GM12875 (cell line): Measurements from ENCODE around the gene PRR9.

Experiments
- H3K4me3 ChIP-seq: one replicate; pipeline ENCODE4 v1.5.1; 2011; ENCODE audit warnings: low read depth, low read length, control low read depth
- CTCF ChIP-seq: IDR thresholded peaks from 2 replicates; pipeline ENCODE4 v1.5.1; 2011; ENCODE audit warnings: low read depth, mild to moderate bottlenecking, control low read depth, inconsistent platforms, low read length, moderate library complexity, borderline replicate concordance; ENCODE audit not compliant: insufficient read depth

The PRR9 gene

DNA sequence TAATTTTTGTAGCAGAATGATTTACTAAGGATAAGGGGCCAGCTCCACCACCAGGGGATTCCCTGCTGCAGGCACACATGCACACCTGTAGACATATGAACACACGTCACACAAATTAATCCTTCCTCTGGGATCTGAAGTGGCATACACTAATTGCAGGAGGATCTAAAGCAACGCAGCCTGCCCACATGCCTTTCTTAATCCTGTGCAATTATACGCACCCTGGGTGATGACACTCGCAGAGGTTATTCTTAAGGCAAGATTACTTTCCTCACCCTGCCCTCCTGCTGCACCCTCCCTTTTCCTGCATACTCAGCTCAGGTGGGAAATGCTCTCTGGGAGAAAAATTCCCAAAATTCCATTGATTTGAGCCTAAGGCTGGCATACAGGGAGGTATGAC is 34.6 kb downstream of the PRR9 start:
- no peak overlapping the region for H3K4me3 ChIP-seq
- TF ChIP-seq CTCF: no peak

DNA sequence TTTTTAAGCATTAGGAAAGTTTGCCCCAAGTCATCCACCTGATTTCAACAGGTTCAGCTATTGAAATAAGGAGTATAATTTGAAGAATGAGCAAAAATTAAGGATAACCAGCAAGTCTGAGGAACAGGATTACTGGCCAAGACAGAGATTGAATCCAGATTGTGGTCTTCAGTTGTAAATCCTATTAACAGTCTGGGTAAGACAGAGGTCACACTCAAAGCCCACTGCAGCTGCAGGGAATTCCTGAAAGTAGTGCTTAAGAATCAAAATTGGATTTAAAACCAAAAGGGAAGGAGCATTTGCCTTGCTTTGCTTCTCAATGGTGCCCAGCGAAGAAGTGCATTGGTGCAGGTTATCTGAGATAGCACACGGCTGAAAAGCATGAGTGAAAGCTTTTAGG is 35.7 kb downstream of the PRR9 start:
- TF ChIP-seq CTCF: no peak

DNA sequence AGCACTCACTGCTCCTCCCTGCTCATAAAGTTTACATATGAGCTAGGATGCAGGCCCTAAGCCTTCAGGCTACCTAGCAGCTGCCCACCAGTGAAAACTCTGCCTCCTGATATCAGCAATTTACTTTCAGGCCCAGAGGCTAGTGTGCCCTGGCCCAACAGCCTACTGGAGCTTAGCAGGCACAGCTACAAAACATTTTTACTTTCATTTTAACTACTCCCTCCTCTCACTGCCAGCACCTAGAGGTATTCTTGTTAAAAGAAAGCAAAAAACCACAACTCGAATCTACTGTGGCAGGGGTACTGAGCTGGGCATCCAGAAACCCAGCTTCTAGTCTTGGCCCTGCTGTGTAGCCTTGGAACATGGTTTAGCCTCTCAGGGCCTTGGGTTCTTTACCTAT is 36.3 kb downstream of the PRR9 start:
- no peak for TF ChIP-seq CTCF
- H3K4me3 ChIP-seq: no peak overlapping the region

More for the DNA sequence above, 35.7 kb downstream of the PRR9 start:
- H3K4me3 ChIP-seq: no peak overlapping the region

GRCh38 chr1:153259387-153259786 is 42.0 kb downstream of the PRR9 start, which contains the start of gene LORICRIN:
TSS of gene LORICRIN (plus strand) at chr1:153259687. CDS start at chr1:153260950, 1,263 bp downstream.
- TF ChIP-seq CTCF: no peak
- no peak within 1 kb of the TSS for H3K4me3 ChIP-seq

GRCh38 chr1:153260585-153261280 is 43.3 kb downstream of the PRR9 start:
- no peak for TF ChIP-seq CTCF
- H3K4me3 ChIP-seq: peak overlapping the region; percentile 46

- H3K4me3 ChIP-seq: peak overlapping the region; percentile 46
- TF ChIP-seq CTCF: no peak
Observed at GRCh38 chr1:153261281-153262069, 44.1 kb downstream of the PRR9 start.

DNA sequence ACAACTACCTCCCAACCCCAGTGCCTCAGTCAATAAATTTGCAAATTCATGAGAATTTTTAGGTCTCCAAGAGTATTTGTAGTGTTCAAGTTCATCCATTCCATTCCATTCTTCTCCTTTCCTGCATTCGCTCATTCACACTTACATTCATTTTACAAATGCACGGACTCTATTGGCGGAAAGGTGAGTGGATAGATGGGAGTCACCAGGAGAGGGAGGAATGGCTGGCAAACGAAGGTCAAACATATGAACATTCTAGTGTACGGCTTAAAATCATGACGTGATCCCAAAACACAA is 44.6 kb downstream of the PRR9 start:
- TF ChIP-seq CTCF: no peak
- H3K4me3 ChIP-seq: peak overlapping the region; percentile 46
